ENCODE data around the gene GOLGA7B.

GRCh38 chr10:97882142-97883091 lies 32.8 kb downstream of the GOLGA7B start:
- TF ChIP-seq CTCF (IDR thresholded peaks at IDR 0.05; ENCODE audit: low read depth, low read length, poor library complexity, severe bottlenecking) (no peak), EZH2phosphoT487 (IDR thresholded peaks at IDR 0.05; ENCODE audit: borderline replicate concordance, low read length) (no peak)

Data from DOHH2 (cell line).